ENCODE results near the gene CCDC160. TPM values are rescaled to one million over a fixed set of nuclear protein-coding genes. Genes with fewer than 3 reads are reported as not detected.
A peak's percentile ranks its signal among the peaks of the same experiment; 100 is the strongest.

Gene CCDC160
- total RNA-seq, 1 donor from 2014 or later: 2.4 TPM

DNA sequence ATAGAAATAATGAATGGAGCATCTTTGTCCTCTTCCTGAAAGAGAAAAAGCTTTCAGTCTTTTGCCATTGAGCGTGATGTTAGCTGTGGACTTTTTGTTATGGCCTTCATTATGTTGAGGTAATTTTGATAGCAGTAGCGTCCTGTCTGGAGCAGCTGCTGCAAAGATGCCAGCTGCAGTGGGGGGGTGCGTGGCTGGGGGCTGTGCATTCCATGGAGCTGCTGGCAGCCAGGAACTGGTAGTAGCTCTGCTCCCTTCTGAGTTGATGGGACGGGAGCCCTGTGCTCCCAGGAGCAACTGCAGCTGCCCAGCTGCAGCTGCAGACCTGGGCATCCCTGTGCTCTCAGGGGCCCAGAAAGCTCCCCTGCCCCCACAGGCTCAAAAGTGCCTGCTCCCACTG is 50.4 kb downstream of the CCDC160 start:
- H3K4me3 Mint-ChIP-seq (ENCODE audit: unreplicated experiment): no peak overlapping the region
- no peak for DNase-seq (ENCODE audit: extremely low spot score, unreplicated experiment)
- no peaks in the 10 kb centered on the region for H3K36me3 Mint-ChIP-seq (ENCODE audit: unreplicated experiment)
- H3K27me3 Mint-ChIP-seq (ENCODE audit: unreplicated experiment): peaks cover 3% of the 10 kb centered on the region
- H3K4me1 Mint-ChIP-seq (ENCODE audit: unreplicated experiment): no peaks in the 10 kb centered on the region
- H3K9me3 Mint-ChIP-seq (ENCODE audit: unreplicated experiment): peaks cover 12% of the 10 kb centered on the region
- H3K27ac Mint-ChIP-seq (ENCODE audit: unreplicated experiment): no peak overlapping the region
- TF ChIP-seq, protein P1, sequence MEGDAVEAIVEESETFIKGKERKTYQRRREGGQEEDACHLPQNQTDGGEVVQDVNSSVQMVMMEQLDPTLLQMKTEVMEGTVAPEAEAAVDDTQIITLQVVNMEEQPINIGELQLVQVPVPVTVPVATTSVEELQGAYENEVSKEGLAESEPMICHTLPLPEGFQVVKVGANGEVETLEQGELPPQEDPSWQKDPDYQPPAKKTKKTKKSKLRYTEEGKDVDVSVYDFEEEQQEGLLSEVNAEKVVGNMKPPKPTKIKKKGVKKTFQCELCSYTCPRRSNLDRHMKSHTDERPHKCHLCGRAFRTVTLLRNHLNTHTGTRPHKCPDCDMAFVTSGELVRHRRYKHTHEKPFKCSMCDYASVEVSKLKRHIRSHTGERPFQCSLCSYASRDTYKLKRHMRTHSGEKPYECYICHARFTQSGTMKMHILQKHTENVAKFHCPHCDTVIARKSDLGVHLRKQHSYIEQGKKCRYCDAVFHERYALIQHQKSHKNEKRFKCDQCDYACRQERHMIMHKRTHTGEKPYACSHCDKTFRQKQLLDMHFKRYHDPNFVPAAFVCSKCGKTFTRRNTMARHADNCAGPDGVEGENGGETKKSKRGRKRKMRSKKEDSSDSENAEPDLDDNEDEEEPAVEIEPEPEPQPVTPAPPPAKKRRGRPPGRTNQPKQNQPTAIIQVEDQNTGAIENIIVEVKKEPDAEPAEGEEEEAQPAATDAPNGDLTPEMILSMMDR (IDR thresholded peaks at IDR 0.05): no peak

DNA sequence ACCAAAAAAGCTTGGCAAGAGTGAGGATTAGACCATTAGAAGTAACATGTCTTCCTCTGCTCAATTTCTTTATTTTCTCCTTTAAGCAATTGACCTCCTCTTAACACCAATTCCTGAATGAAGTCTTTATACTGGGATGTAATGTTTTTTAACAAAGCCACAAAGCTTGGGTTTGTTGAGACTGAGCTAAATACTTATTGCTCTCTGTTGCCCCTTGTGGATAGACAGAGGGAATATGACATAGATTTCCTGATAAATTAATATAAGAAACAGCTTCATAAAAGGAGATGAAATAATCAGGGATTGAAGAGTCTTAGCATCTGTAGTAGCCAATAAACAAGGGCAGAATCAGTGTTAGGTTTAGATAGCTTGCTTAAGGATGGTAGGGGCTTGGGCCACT is 57.6 kb downstream of the CCDC160 start:
- DNase-seq (ENCODE audit: extremely low spot score, unreplicated experiment): no peak
- Mint-ChIP-seq H3K27ac (ENCODE audit: unreplicated experiment) (no peak overlapping the region), H3K4me3 (ENCODE audit: unreplicated experiment) (no peak overlapping the region), H3K27me3 (ENCODE audit: unreplicated experiment) (peaks cover 31% of the 10 kb centered on the region), H3K9me3 (ENCODE audit: unreplicated experiment) (peaks cover 12% of the 10 kb centered on the region), H3K36me3 (ENCODE audit: unreplicated experiment) (no peaks in the 10 kb centered on the region), H3K4me1 (ENCODE audit: unreplicated experiment) (no peaks in the 10 kb centered on the region)
- TF ChIP-seq, protein P1 (IDR thresholded peaks at IDR 0.05): peak; percentile 61

Other genes with a start within 250 kb of the CCDC160 start
- 36.2 and 38.9 TPM in 2 replicates for gene PHF6, start 136.1 kb downstream of the CCDC160 start, total RNA-seq
- gene HPRT1, start 223.0 kb downstream of the CCDC160 start, total RNA-seq: 14.6 and 18.2 TPM in 2 replicates

All from osteocyte (in vitro differentiated cells).